SU-DHL-6 (cell line): Measurements from ENCODE around the gene CCDC15.

Source experiments
- H2AFZ ChIP-seq: fragments of 200-600 bp; sonication (generic); 2 replicates; pipeline ENCODE4 v1.6.1; 2014; ENCODE audit warnings: low read depth, mild to moderate bottlenecking, moderate library complexity, mixed read lengths, antibody characterized with exemption, low read length; ENCODE audit not compliant: severe bottlenecking
- H3F3A ChIP-seq: fragments of 200-600 bp; shearing (Covaris generic); 2 replicates; pipeline ENCODE4 v1.6.0; 2016; ENCODE audit warnings: antibody characterized with exemption, mild to moderate bottlenecking; ENCODE audit not compliant: insufficient read depth
- H3K27ac ChIP-seq: fragments of 200-600 bp; sonication (generic); 2 replicates; pipeline ENCODE4 v1.5.1; 2016; ENCODE audit warnings: low read depth, mild to moderate bottlenecking, low read length, moderate library complexity, mixed read lengths
- H3K27me3 ChIP-seq: fragments of 200-600 bp; sonication (generic), shearing (Covaris generic); 2 replicates; pipeline ENCODE4 v1.6.0; 2014; ENCODE audit warnings: mild to moderate bottlenecking, low read length
- H3K36me3 ChIP-seq: fragments of 200-600 bp; sonication (generic); 2 replicates; pipeline ENCODE4 v1.6.1; 2014; ENCODE audit warnings: mild to moderate bottlenecking, low read length, mixed read lengths
- H3K4me2 ChIP-seq: fragments of 300-600, 200-600 bp; shearing (Covaris generic), sonication (generic); 2 replicates; pipeline ENCODE4 v1.6.0; 2014; ENCODE audit warnings: low read length, low read depth, mild to moderate bottlenecking; ENCODE audit not compliant: poor library complexity, severe bottlenecking
- H3K4me3 ChIP-seq: fragments of 200-600 bp; sonication (generic); 2 replicates; pipeline ENCODE4 v1.5.1; 2014; ENCODE audit warnings: antibody characterized with exemption, low read length, mild to moderate bottlenecking, mixed read lengths; ENCODE audit not compliant: insufficient read depth, poor library complexity, severe bottlenecking
- H3K79me2 ChIP-seq: fragments of 200-600 bp; sonication (generic); 2 replicates; pipeline ENCODE4 v1.6.1; 2014; ENCODE audit warnings: mild to moderate bottlenecking, low read length, moderate library complexity; ENCODE audit not compliant: insufficient read depth
- H3K9ac ChIP-seq: fragments of 200-600 bp; sonication (generic); 2 replicates; pipeline ENCODE4 v1.7.0; 2014; ENCODE audit warnings: mild to moderate bottlenecking, low read length
- H3K9me2 ChIP-seq: fragments of 200-600 bp; sonication (generic); replicated peaks from 2 replicates; pipeline ENCODE4 v1.6.1; 2014; ENCODE audit warnings: low read length; ENCODE audit not compliant: insufficient read depth
- H3K9me3 ChIP-seq: fragments of 200-600 bp; sonication (generic); 2 replicates; pipeline ENCODE4 v1.6.1; 2014; ENCODE audit warnings: low read length, mixed read lengths; ENCODE audit not compliant: insufficient read depth
- H4K20me1 ChIP-seq: fragments of 200-600 bp; sonication (generic); 2 replicates; pipeline ENCODE4 v1.6.1; 2014; ENCODE audit warnings: low read depth, mild to moderate bottlenecking, antibody characterized with exemption, low read length, moderate library complexity, mixed read lengths
- CTCF ChIP-seq: fragments of 200-600 bp; sonication (generic); IDR thresholded peaks from one replicate; pipeline ENCODE4 v1.5.1; 2017; ENCODE audit warnings: antibody characterized with exemption, mild to moderate bottlenecking, low read length, moderate library complexity; ENCODE audit not compliant: insufficient read depth, poor library complexity, severe bottlenecking
- EZH2phosphoT487 ChIP-seq: fragments of 200-600 bp; sonication (generic), shearing (Covaris generic); conservative IDR thresholded peaks from 2 replicates; pipeline ENCODE4 v1.6.1; 2018; ENCODE audit warnings: mild to moderate bottlenecking, antibody characterized with exemption, low read length, moderate library complexity, mixed read lengths

CCDC15 gene

DNA sequence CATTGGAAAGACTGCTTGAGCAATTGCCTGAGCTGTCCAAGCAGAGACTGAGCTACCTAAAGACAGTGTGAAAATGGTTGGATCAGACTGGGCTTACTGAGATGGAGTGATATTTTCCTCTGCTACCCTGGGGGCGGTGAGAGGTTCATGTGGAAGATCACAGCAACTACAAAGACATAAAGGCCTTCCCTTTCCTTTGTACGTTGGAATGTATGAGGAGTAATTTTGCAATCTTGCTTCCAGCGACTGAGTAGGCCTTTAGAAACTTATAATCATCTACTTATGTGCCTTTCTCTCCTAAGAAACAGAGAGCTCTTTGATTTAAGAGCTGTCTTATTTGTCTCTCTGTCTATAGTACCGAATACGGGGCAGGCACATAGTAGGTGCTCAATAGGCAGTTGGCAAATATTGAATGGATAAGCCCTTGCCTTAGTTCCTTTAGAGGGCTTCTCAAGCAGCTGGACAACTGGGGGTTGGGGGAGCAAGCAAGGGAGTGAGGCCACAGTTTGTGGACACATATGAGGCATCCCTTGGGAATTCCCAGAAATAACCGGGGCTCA, 15.7 kb upstream of the CCDC15 start:
- no peak for TF ChIP-seq EZH2phosphoT487
- TF ChIP-seq CTCF: no peak
- no peak overlapping the region for H2AFZ ChIP-seq
- H3K27me3 ChIP-seq: no peaks in the 10 kb centered on the region
- H3K9me3 ChIP-seq: no peaks in the 10 kb centered on the region
- H3K79me2 ChIP-seq: no peaks in the 10 kb centered on the region
- H3K36me3 ChIP-seq: no peaks in the 10 kb centered on the region
- H3K27ac ChIP-seq: no peak overlapping the region
- H3K4me2 ChIP-seq: no peak overlapping the region
- no peak overlapping the region for H3K4me3 ChIP-seq
- H3K9ac ChIP-seq: no peak overlapping the region
- H3K9me2 ChIP-seq: no peaks in the 10 kb centered on the region
- H4K20me1 ChIP-seq: no peaks in the 10 kb centered on the region
- no peaks in the 10 kb centered on the region for H3F3A ChIP-seq

GRCh38 chr11:124938970-124939369, 15.0 kb upstream of the CCDC15 start:
- H3K4me2 ChIP-seq: no peak overlapping the region
- no peaks in the 10 kb centered on the region for H3K79me2 ChIP-seq
- H2AFZ ChIP-seq: no peak overlapping the region
- no peaks in the 10 kb centered on the region for H3K27me3 ChIP-seq
- no peak overlapping the region for H3K4me3 ChIP-seq
- no peak overlapping the region for H3K27ac ChIP-seq
- no peaks in the 10 kb centered on the region for H3K9me3 ChIP-seq
- H3K36me3 ChIP-seq: no peaks in the 10 kb centered on the region
- no peaks in the 10 kb centered on the region for H3F3A ChIP-seq
- TF ChIP-seq CTCF: no peak
- TF ChIP-seq EZH2phosphoT487: no peak
- no peaks in the 10 kb centered on the region for H3K9me2 ChIP-seq
- H3K9ac ChIP-seq: no peak overlapping the region
- no peaks in the 10 kb centered on the region for H4K20me1 ChIP-seq

- Histone ChIP-seq H3K36me3 (no peaks in the 10 kb centered on the region), H3K27me3 (no peaks in the 10 kb centered on the region), H3K4me3 (no peak overlapping the region), H3K4me2 (no peak overlapping the region), H3K9ac (no peak overlapping the region), H3K27ac (no peak overlapping the region), H3F3A (no peaks in the 10 kb centered on the region), H3K79me2 (no peaks in the 10 kb centered on the region), H2AFZ (no peak overlapping the region), H3K9me2 (no peaks in the 10 kb centered on the region), H3K9me3 (no peaks in the 10 kb centered on the region), H4K20me1 (no peaks in the 10 kb centered on the region)
- TF ChIP-seq EZH2phosphoT487 (no peak), CTCF (no peak)
Measured at GRCh38 chr11:124941703-124942102, 12.3 kb upstream of the CCDC15 start.
